Vagina (tissue), 2 donors: Measurements from ENCODE around the gene NXNL1. TPM values are rescaled to one million over a fixed set of nuclear protein-coding genes. Genes with fewer than 3 reads are reported as not detected.

Source experiments
- DNase-seq, 2 donors: peaks; one replicate each; pipeline ENCODE4 v3.0.0-alpha.2; 2017; ENCODE audit errors: extremely low spot score in 2 of 2
- H3K27ac ChIP-seq: fragments of 200-600 bp; sonication (generic); one replicate; pipeline ENCODE4 v1.5.1; 2019
- H3K27me3 ChIP-seq: fragments of 200-600 bp; sonication (generic); one replicate; pipeline ENCODE4 v1.5.1; 2019
- H3K36me3 ChIP-seq, 2 donors: fragments of 200-600 bp; sonication (generic); one replicate each; pipeline ENCODE4 v1.5.1; 2017 to 2019
- H3K4me1 ChIP-seq: fragments of 200-600 bp; sonication (generic); one replicate; pipeline ENCODE4 v1.5.1; 2019
- H3K4me3 ChIP-seq, 2 donors: fragments of 200-600 bp; sonication (generic); 1 replicate in 1 of 2; 2 replicates in 1 of 2; pipeline ENCODE4 v1.5.1; 2016 to 2019
- H3K9me3 ChIP-seq: fragments of 200-600 bp; sonication (generic); one replicate; pipeline ENCODE4 v1.5.1; 2019
- CTCF ChIP-seq, 3 experiments: fragments of 450-650 bp in 2 of 3; fragments of 200-600 bp in 1 of 3; sonication (generic) in 1 of 3; IDR thresholded peaks; one replicate each; pipeline ENCODE4 v1.5.1; 2017 to 2019; ENCODE audit warnings: antibody characterized with exemption in 3 of 3, mild to moderate bottlenecking in 2 of 3, moderate library complexity in 2 of 3
- POLR2A ChIP-seq, 2 donors: fragments of 450-650 bp; IDR thresholded peaks; one replicate each; pipeline ENCODE4 v1.6.1; 2017; ENCODE audit warnings: antibody characterized with exemption in 2 of 2, mild to moderate bottlenecking in 2 of 2, moderate library complexity in 2 of 2
- POLR2AphosphoS5 ChIP-seq, 2 donors: sonication (generic); formaldehyde crosslinking; IDR thresholded peaks; one replicate each; pipeline ENCODE4 v1.9.0; 2017; ENCODE audit warnings: antibody characterized with exemption in 2 of 2, mild to moderate bottlenecking in 2 of 2, low read depth in 1 of 2; ENCODE audit not compliant: insufficient read depth in 1 of 2
- intact Hi-C: fragments of 100-400 bp; cut with DNase I; formaldehyde crosslinking; loops from one replicate; pipeline ENCODE4 v1.15.1; 2023
- total RNA-seq: library from RNA; depleted of rRNA; stranded (reverse); fragments of >200 nt; gene quantifications from one replicate; pipeline ENCODE4 v1.2.3, GENCODE V29; 2016

Gene NXNL1
- total RNA-seq, 1 donor from 2014 or later = not detected

- H3K4me3 ChIP-seq = no peak overlapping the region
- H3K9me3 ChIP-seq = no peaks in the 10 kb centered on the region
- intact Hi-C loops = no loop called here
- H3K36me3 ChIP-seq = no peaks in the 10 kb centered on the region
- no peak for TF ChIP-seq POLR2A (IDR thresholded peaks at IDR 0.05)
- no peak for TF ChIP-seq CTCF (IDR thresholded peaks at IDR 0.05)
- no peaks in the 10 kb centered on the region for H3K27me3 ChIP-seq
- H3K4me1 ChIP-seq = peaks cover 15% of the 10 kb centered on the region
- no peak for DNase-seq
- no peak overlapping the region for H3K27ac ChIP-seq
Measured at GRCh38 chr19:17490411-17490810, 29.7 kb upstream of the NXNL1 start.

GRCh38 chr19:17489392-17490030, 28.8 kb upstream of the NXNL1 start:
- Histone ChIP-seq H3K4me1 (peaks cover 15% of the 10 kb centered on the region), H3K36me3 (no peaks in the 10 kb centered on the region), H3K9me3 (no peaks in the 10 kb centered on the region), H3K27ac (no peak overlapping the region), H3K27me3 (no peaks in the 10 kb centered on the region), H3K4me3 (no peak overlapping the region)
- intact Hi-C loops = no loop called here
- no peak for DNase-seq
- TF ChIP-seq POLR2A (IDR thresholded peaks at IDR 0.05) = no peak
- no peak for TF ChIP-seq POLR2AphosphoS5 (IDR thresholded peaks at IDR 0.05; ENCODE audit: insufficient read depth in 1 of 2, low read depth in 1 of 2)
- TF ChIP-seq CTCF (IDR thresholded peaks at IDR 0.05) = no peak

- no peaks in the 10 kb centered on the region for H3K9me3 ChIP-seq
- TF ChIP-seq CTCF (IDR thresholded peaks at IDR 0.05) = no peak
- TF ChIP-seq POLR2AphosphoS5 (IDR thresholded peaks at IDR 0.05; ENCODE audit: insufficient read depth in 1 of 2, low read depth in 1 of 2) = no peak
- TF ChIP-seq POLR2A (IDR thresholded peaks at IDR 0.05) = no peak
- peaks cover 15% of the 10 kb centered on the region for H3K4me1 ChIP-seq
- H3K27ac ChIP-seq = no peak overlapping the region
- H3K4me3 ChIP-seq = peak overlapping the region in 1 of 2 donors; percentile 5
- no peaks in the 10 kb centered on the region for H3K36me3 ChIP-seq
- no peak for DNase-seq
- intact Hi-C loops = no loop called here
- H3K27me3 ChIP-seq = no peaks in the 10 kb centered on the region
Measured at GRCh38 chr19:17488593-17489391, 28.1 kb upstream of the NXNL1 start.

GRCh38 chr19:17487284-17488121, 26.8 kb upstream of the NXNL1 start:
- Histone ChIP-seq H3K4me3 (no peak overlapping the region), H3K4me1 (peaks cover 15% of the 10 kb centered on the region), H3K36me3 (no peaks in the 10 kb centered on the region), H3K27me3 (no peaks in the 10 kb centered on the region), H3K27ac (no peak overlapping the region), H3K9me3 (no peaks in the 10 kb centered on the region)
- TF ChIP-seq POLR2AphosphoS5 (IDR thresholded peaks at IDR 0.05; ENCODE audit: insufficient read depth in 1 of 2, low read depth in 1 of 2) (no peak), CTCF (IDR thresholded peaks at IDR 0.05) (no peak), POLR2A (IDR thresholded peaks at IDR 0.05) (no peak)
- no peak for DNase-seq
- intact Hi-C loops = no loop called here
